HEK293T (cell line): ENCODE results near the gene SEZ6L.

Experiments used
- CTCF ChIA-PET: fragments of 350-600 bp; formaldehyde crosslinking; extraction: SDS; loops from one replicate; lab custom pipeline; 2021; ENCODE audit warnings: antibody characterized with exemption, inconsistent platforms; lab: Yijun Ruan, JAX
- POLR2A ChIA-PET: fragments of 350-600 bp; formaldehyde crosslinking; extraction: SDS; loops from one replicate; lab custom pipeline; 2020; ENCODE audit warnings: antibody characterized with exemption, inconsistent platforms; lab: Yijun Ruan, JAX
- DNase-seq: peaks from one replicate; pipeline ENCODE4 v3.0.0; 2012; ENCODE audit warnings: mixed read lengths; ENCODE audit errors: extremely low spot score
- ARNT ChIP-seq: fragments of 450-650 bp; IDR thresholded peaks from 2 replicates; pipeline ENCODE4 v1.6.1; 2017; ENCODE audit warnings: mild to moderate bottlenecking
- BHLHE40 ChIP-seq: fragments of 450-650 bp; IDR thresholded peaks from 2 replicates; pipeline ENCODE4 v1.6.1; 2016; ENCODE audit warnings: mild to moderate bottlenecking, moderate library complexity, borderline replicate concordance
- CTBP1 ChIP-seq: fragments of 450-650 bp; IDR thresholded peaks from 2 replicates; pipeline ENCODE4 v1.6.1; 2016; ENCODE audit warnings: borderline replicate concordance
- ELF4 ChIP-seq: fragments of 450-650 bp; IDR thresholded peaks from 2 replicates; pipeline ENCODE4 v1.6.1; 2017; ENCODE audit warnings: antibody characterized with exemption
- FOXA1 ChIP-seq: fragments of 450-650 bp; IDR thresholded peaks from 2 replicates; pipeline ENCODE4 v1.6.1; 2016; ENCODE audit warnings: mild to moderate bottlenecking
- FOXK2 ChIP-seq: fragments of 450-650 bp; IDR thresholded peaks from 2 replicates; pipeline ENCODE4 v1.6.1; 2016; ENCODE audit warnings: mild to moderate bottlenecking
- FOXM1 ChIP-seq: fragments of 450-650 bp; IDR thresholded peaks from 2 replicates; pipeline ENCODE4 v1.6.1; 2017; ENCODE audit warnings: mild to moderate bottlenecking, borderline replicate concordance
- HDGF ChIP-seq: fragments of 450-650 bp; IDR thresholded peaks from 2 replicates; pipeline ENCODE4 v1.6.1; 2017; ENCODE audit warnings: antibody characterized with exemption, borderline replicate concordance
- L3MBTL2 ChIP-seq: fragments of 450-650 bp; conservative IDR thresholded peaks from 2 replicates; pipeline ENCODE4 v1.6.1; 2016; ENCODE audit warnings: mild to moderate bottlenecking
- LEF1 ChIP-seq: fragments of 450-650 bp; IDR thresholded peaks from 2 replicates; pipeline ENCODE4 v1.6.1; 2017; ENCODE audit warnings: mild to moderate bottlenecking, borderline replicate concordance
- NFRKB ChIP-seq: fragments of 450-650 bp; IDR thresholded peaks from 2 replicates; pipeline ENCODE4 v1.6.1; 2016; ENCODE audit warnings: mild to moderate bottlenecking, moderate library complexity
- PKNOX1 ChIP-seq: fragments of 450-650 bp; IDR thresholded peaks from 2 replicates; pipeline ENCODE4 v1.6.1; 2016
- SP1 ChIP-seq: fragments of 450-650 bp; IDR thresholded peaks from 2 replicates; pipeline ENCODE4 v1.6.1; 2017
- SUZ12 ChIP-seq: fragments of 450-650 bp; IDR thresholded peaks from 2 replicates; pipeline ENCODE4 v1.6.1; 2016; ENCODE audit warnings: mild to moderate bottlenecking
- TARDBP ChIP-seq: fragments of 450-650 bp; IDR thresholded peaks from 2 replicates; pipeline ENCODE4 v1.6.1; 2016
- ZNF384 ChIP-seq: fragments of 450-650 bp; IDR thresholded peaks from 2 replicates; pipeline ENCODE4 v1.6.1; 2016

Gene SEZ6L

GRCh38 chr22:26354707-26355106 is 185.4 kb downstream of the SEZ6L start:
- CTCF ChIA-PET = interaction anchor here (0.6 to 0.7 kb wide), 2 partner anchors 18 to 406 kb away, joined by 3 read pairs; no protein-coding TSS in a partner anchor
- TF ChIP-seq TARDBP = no peak
- TF ChIP-seq FOXK2 = no peak

GRCh38 chr22:26357281-26357680 is 188.0 kb downstream of the SEZ6L start:
- DNase-seq = no peak
- CTCF ChIA-PET = interaction anchor here (0.9 kb wide), 1 partner anchor 10 kb away, joined by 4 read pairs; no protein-coding TSS in a partner anchor
- POLR2A ChIA-PET = no interaction called here
- TF ChIP-seq ZNF384 (no peak), CTBP1 (no peak), PKNOX1 (no peak), FOXK2 (no peak), FOXA1 (no peak), BHLHE40 (no peak), LEF1 (no peak), SUZ12 (no peak), ARNT (no peak), L3MBTL2 (no peak), ELF4 (no peak), NFRKB (no peak)

More at GRCh38 chr22:26354707-26355106, 185.4 kb downstream of the SEZ6L start:
- DNase-seq = no peak
- POLR2A ChIA-PET = no interaction called here

- TF ChIP-seq BHLHE40 (no peak), FOXM1 (no peak), FOXK2 (no peak), L3MBTL2 (no peak), TARDBP (no peak), ARNT (no peak), ELF4 (no peak), LEF1 (no peak), HDGF (no peak)
- ChIA-PET POLR2A (no interaction called here), CTCF (interaction anchor here (0.9 kb wide), 1 partner anchor 9 kb away, joined by 4 read pairs; no protein-coding TSS in a partner anchor)
- no peak for DNase-seq
Observed at GRCh38 chr22:26357813-26358212, 188.6 kb downstream of the SEZ6L start.

- TF ChIP-seq PKNOX1 = no peak
- POLR2A ChIA-PET = no interaction called here
- no peak for DNase-seq
- CTCF ChIA-PET = no interaction called here
Observed at GRCh38 chr22:26359156-26359555, 189.9 kb downstream of the SEZ6L start.

- TF ChIP-seq SP1 (no peak), L3MBTL2 (peak; percentile 46; the same call in 1 of the 2 replicates)
- POLR2A ChIA-PET = no interaction called here
- DNase-seq = peak; percentile 84
- CTCF ChIA-PET = interaction anchor here (0.5 to 1.1 kb wide), 6 partner anchors 21 to 587 kb away, joined by 3 to 4 read pairs (median 3); no protein-coding TSS in a partner anchor
Observed at GRCh38 chr22:26360169-26360885, 191.1 kb downstream of the SEZ6L start.

GRCh38 chr22:26362471-26362870 is 193.2 kb downstream of the SEZ6L start:
- POLR2A ChIA-PET = no interaction called here

More at GRCh38 chr22:26362471-26362870, 193.2 kb downstream of the SEZ6L start:
- TF ChIP-seq SUZ12 (no peak), L3MBTL2 (no peak), NFRKB (no peak), SP1 (no peak), BHLHE40 (no peak), ELF4 (no peak), LEF1 (no peak), TARDBP (no peak), CTBP1 (no peak), FOXA1 (no peak), PKNOX1 (no peak), ZNF384 (no peak), HDGF (no peak), FOXM1 (no peak), FOXK2 (no peak)
- no peak for DNase-seq
- CTCF ChIA-PET = interaction anchor here (0.6 to 1.0 kb wide), 2 partner anchors 56 to 85 kb away, joined by 3 read pairs; no protein-coding TSS in a partner anchor
